ENCODE results near the gene C11orf68. TPM values are rescaled to one million over a fixed set of nuclear protein-coding genes. Genes with fewer than 3 reads are reported as not detected.

The C11orf68 gene
- total and polyA plus RNA-seq, 10 of the 15 experiments (the other 5 are each of a cell fraction or from before 2014, with no cell fraction given) = 3.0 to 25.4 (median 16.7) TPM

DNA sequence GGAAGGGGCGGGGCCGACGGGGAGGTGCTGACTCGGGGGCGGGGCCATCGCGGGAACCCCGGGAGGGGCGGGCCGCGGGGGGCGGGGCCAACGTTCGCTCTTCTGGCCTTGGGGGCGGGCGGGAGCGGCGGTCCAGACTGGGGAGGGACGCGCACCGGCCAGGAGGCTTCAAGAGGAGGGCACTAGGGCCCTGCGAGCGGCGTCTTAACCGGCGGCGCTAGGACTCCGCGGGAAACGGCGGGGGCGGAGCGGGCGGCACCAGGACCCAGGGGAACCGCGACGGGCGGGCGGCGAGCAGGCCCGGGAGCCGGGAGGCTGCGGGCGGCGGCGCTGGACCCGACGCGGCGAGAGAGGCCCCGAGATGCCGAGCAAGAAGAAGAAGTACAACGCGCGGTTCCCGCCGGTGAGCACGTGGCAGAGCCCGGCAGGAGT is 295 bp upstream of the C11orf68 start, which contains the start of gene DRAP1 (continued):
- TF ChIP-seq BHLHE40 (IDR thresholded peaks at IDR 0.05; ENCODE audit: borderline replicate concordance in 1 of 2, low read depth in 2 of 2, low read length in 1 of 2) (peak; percentile 74 to 87), ESRRA (IDR thresholded peaks at IDR 0.05; ENCODE audit: low read length) (peak; percentile 68; the same call in 1 of the 2 replicates), IRF4 (IDR thresholded peaks at IDR 0.05; ENCODE audit: low read depth, low read length) (no peak), ZZZ3 (IDR thresholded peaks at IDR 0.05; ENCODE audit: control insufficient read depth, insufficient read length, low read depth) (no peak), NRF1 (conservative IDR thresholded peaks at IDR 0.05; ENCODE audit: low read depth, low read length) (0 out of 2 replicates have a peak, but pooled peaks have one; percentile 2), NBN (IDR thresholded peaks at IDR 0.05) (peak; percentile 47; the same call in 1 of the 2 replicates), POU2F2 (IDR thresholded peaks at IDR 0.05; ENCODE audit: borderline replicate concordance, low read depth, low read length) (peak; percentile 80), TCF3 (IDR thresholded peaks at IDR 0.05; ENCODE audit: borderline replicate concordance, insufficient read depth, low read depth, low read length) (peak; percentile 74; the same call in 1 of the 2 replicates), STAT1 (conservative IDR thresholded peaks at IDR 0.05) (peak; percentile 88; the same call in 1 of the 2 replicates), HDAC6 (IDR thresholded peaks at IDR 0.05; ENCODE audit: unreplicated experiment) (no peak), CBX5 (IDR thresholded peaks at IDR 0.05; ENCODE audit: low read depth) (peak; percentile 95; the same call in 1 of the 2 replicates), SIN3A (IDR thresholded peaks at IDR 0.05; ENCODE audit: low read depth, low read length) (peak; percentile 87; the same call in 1 of the 2 replicates), ZNF207 (IDR thresholded peaks at IDR 0.05; ENCODE audit: borderline replicate concordance) (peak; percentile 97), CBX3 (IDR thresholded peaks at IDR 0.05; ENCODE audit: borderline replicate concordance, low read depth) (no peak), KDM1A (IDR thresholded peaks at IDR 0.05; ENCODE audit: borderline replicate concordance) (no peak), GATAD2B (conservative IDR thresholded peaks at IDR 0.05; ENCODE audit: low read depth) (peak; percentile 88), MXI1 (IDR thresholded peaks at IDR 0.05; ENCODE audit: low read depth, low read length) (peak; percentile 43), HDAC2 (IDR thresholded peaks at IDR 0.05) (no peak), IKZF1 (conservative IDR thresholded peaks at IDR 0.05) (peak; percentile 96), PAX8 (IDR thresholded peaks at IDR 0.05) (no peak), TCF12 (IDR thresholded peaks at IDR 0.05; ENCODE audit: low read depth, low read length) (peak; percentile 78; the same call in 1 of the 2 replicates), NFXL1 (IDR thresholded peaks at IDR 0.05; ENCODE audit: borderline replicate concordance) (peak; percentile 93), SUPT20H (IDR thresholded peaks at IDR 0.05; ENCODE audit: borderline replicate concordance, control insufficient read depth, low read depth, low read length) (no peak), JUND (IDR thresholded peaks at IDR 0.05; ENCODE audit: low read depth, low read length) (0 out of 2 replicates have a peak, but pooled peaks have one; percentile 38)
- TF ChIP-seq, protein P1, sequence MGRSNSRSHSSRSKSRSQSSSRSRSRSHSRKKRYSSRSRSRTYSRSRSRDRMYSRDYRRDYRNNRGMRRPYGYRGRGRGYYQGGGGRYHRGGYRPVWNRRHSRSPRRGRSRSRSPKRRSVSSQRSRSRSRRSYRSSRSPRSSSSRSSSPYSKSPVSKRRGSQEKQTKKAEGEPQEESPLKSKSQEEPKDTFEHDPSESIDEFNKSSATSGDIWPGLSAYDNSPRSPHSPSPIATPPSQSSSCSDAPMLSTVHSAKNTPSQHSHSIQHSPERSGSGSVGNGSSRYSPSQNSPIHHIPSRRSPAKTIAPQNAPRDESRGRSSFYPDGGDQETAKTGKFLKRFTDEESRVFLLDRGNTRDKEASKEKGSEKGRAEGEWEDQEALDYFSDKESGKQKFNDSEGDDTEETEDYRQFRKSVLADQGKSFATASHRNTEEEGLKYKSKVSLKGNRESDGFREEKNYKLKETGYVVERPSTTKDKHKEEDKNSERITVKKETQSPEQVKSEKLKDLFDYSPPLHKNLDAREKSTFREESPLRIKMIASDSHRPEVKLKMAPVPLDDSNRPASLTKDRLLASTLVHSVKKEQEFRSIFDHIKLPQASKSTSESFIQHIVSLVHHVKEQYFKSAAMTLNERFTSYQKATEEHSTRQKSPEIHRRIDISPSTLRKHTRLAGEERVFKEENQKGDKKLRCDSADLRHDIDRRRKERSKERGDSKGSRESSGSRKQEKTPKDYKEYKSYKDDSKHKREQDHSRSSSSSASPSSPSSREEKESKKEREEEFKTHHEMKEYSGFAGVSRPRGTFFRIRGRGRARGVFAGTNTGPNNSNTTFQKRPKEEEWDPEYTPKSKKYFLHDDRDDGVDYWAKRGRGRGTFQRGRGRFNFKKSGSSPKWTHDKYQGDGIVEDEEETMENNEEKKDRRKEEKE (IDR thresholded peaks at IDR 0.05) = peak; percentile 69; the same call in 1 of the 2 replicates
- TF ChIP-seq, protein P2, sequence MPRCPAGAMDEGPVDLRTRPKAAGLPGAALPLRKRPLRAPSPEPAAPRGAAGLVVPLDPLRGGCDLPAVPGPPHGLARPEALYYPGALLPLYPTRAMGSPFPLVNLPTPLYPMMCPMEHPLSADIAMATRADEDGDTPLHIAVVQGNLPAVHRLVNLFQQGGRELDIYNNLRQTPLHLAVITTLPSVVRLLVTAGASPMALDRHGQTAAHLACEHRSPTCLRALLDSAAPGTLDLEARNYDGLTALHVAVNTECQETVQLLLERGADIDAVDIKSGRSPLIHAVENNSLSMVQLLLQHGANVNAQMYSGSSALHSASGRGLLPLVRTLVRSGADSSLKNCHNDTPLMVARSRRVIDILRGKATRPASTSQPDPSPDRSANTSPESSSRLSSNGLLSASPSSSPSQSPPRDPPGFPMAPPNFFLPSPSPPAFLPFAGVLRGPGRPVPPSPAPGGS (IDR thresholded peaks at IDR 0.05; ENCODE audit: borderline replicate concordance, insufficient read depth, low read depth, low read length, poor library complexity, severe bottlenecking) = peak; percentile 86
- TF ChIP-seq, protein P3, sequence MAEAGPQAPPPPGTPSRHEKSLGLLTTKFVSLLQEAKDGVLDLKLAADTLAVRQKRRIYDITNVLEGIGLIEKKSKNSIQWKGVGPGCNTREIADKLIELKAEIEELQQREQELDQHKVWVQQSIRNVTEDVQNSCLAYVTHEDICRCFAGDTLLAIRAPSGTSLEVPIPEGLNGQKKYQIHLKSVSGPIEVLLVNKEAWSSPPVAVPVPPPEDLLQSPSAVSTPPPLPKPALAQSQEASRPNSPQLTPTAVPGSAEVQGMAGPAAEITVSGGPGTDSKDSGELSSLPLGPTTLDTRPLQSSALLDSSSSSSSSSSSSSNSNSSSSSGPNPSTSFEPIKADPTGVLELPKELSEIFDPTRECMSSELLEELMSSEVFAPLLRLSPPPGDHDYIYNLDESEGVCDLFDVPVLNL (IDR thresholded peaks at IDR 0.05; ENCODE audit: low read depth, low read length) = peak; percentile 48; the same call in 1 of the 2 replicates

All from GM12878 (cell line).